Stimulated activated CD4-positive, alpha-beta T cell treated with anti-CD3 and anti-CD28 coated beads, Interleukin-2, amount 100 ng/mL, for 4 hours (primary cell): ENCODE measurements around the gene MYEOV.

Experiments used
- DNase-seq: peaks from one replicate; pipeline ENCODE4 v3.0.0-alpha.2; 2020; ENCODE audit warnings: low read depth

The MYEOV gene

DNA sequence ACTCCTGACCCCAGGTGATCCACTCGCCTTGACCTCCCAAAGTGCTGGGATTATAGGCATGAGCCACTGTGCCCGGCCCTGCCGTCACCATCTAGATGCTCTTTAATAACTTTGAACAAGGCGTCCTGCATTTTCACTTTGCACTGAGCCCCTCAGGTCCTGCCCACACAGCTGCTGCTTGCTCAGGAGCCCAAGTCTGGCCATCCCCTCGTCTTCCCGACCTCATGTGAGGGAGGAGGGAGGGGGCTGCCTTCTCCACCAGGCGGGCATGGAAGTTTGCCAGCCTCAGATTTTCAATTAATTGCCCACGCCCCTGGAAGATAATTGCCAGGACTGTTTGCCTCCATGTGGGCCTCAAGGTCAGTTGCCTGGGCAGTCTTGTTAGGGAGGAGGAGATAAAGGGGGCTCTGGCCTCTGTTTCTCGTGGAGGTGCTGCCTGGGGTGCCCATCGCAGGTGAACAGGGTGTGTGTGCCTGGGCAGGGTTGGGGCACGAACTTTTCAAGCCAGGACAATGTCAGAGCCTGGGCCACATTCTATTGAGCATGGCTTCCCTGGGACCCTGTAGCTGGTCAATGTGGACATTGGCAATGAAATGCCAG, 27.9 kb upstream of the MYEOV start:
- DNase-seq: no peak

DNA sequence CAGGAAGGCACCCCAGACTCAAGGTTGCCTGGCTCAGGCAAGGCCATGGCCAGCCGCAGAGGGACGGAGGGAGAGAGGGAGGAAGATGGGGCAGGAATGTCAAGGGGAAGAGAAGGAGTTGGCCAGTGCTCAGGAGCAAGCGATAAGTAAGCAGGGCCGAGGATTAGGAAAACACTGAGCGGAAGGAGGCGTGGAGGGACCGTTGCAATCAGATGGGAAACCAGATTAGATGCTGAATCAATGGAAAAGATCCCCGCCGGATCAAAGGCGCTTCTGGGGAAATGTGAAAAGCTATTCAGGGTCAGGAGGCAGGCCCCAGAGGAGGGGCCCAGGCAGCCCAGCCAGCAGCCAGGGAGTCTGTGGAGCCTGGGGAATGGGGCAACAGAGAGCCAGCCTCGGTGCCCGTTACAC, 26.6 kb upstream of the MYEOV start:
- no peak for DNase-seq

DNA sequence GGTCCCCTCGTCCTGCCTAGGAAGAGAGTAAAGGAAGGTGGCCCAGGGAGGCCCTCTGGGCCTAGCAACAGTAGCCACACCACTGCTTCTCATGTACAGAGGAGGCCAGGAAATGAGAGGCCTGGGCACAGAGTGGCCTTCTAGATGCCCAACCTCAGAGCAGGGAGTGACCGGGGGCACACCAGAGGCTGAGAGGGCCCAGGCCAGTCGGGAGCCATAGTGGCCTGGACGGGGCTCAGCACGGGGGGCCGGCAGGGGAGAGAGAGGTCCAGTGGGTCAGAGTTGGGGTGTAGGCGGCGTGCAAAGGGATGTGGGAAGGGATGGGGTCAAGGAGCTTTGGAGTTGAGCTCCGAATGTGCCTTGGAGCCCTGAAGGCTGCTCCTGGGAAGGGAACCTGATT, 25.0 kb upstream of the MYEOV start:
- DNase-seq: no peak

DNA sequence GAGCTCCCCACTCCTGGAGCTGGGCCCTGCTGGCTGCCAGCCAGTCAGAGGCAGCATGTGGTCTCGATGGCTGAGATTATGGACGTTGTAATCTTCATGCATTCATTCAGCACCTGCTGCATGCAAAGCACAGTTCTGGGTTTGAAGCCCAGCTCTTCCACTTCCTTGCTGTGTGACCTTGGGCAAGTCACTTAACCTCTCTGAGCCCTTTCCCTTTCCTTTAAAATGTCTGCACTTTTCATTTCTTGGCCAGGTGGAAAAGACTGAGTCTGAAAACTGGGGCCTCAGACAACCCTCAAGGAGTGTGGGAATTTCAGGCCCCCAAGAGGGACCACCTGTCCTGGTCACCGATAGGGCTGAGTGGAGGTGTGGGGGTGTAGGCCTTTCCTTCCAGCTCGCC, 24.6 kb upstream of the MYEOV start:
- no peak for DNase-seq

DNA sequence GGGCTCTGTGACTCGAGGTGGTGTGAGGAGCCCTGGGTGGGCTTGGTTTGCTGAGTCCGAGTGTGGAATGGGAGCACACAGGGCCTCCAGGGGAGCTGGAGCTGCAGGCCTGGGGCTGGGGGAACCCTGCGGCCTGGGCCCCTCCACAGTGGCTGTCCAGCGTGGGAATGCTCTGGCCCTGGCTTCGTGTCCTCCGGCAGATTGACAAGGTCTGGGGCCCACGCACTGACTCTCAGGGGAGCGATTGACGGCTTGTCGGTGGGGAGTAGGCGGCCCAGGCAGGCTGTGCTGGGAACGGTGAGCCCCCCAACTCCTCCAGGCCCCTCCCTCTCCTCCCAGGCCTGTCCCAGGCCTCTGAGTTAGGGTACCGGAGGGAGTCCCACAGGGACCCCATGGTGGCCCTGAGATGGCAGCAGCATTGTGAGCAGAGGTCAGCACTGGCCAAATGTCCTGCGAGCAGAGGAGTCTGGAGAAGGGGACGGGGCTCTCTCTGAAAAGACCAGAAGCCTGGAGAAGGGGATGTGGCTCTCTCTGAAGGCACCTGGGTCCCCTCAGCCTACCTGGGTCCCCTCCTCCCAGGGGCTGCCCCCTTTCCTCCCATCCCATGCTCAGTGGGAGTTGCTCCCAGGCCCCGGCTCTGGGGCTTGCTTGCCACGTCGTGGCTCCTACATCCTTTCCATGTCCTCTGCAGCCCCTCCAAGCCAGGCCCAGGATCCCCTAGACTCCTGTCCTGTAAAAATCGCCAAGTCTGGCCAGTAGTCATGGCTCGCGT, 23.8 kb upstream of the MYEOV start:
- no peak for DNase-seq

DNA sequence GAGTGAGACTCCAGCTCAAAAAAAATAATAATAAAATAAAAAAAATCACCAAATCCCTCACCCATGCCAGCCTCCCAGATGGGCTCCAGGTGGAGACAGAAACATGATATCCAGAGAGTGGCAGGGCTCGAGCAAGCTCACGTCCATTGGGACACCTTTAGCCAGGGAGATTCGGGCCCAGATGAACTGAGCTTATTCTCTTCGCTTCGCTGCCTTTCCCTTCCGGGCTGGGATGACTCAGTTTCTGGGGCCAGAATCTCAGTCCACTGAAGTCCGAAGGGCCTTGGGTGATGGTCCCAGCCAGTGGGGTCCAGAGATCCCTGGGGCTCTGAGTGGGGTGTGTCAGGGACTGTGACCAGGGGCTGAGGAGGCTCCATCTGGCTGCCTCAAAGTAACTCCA, 23.0 kb upstream of the MYEOV start:
- DNase-seq: no peak

DNA sequence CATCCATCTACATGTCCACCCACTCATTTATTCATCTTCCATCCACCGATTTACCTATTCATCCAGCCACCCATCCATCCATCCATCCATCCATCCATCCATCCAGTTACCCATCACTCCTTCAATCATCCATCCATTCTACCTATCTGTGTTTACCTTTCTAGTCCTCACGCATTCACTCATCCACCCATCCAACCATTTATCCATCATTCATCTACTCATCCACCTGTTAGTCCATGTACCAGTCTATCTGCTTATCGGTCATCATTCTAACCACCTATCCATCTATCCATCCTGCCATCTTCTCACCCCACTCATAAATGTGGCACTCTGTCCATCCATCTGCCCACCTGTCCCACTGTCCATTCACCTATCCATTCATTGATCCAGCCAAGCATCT, 21.9 kb upstream of the MYEOV start:
- DNase-seq: no peak

- no peak for DNase-seq
Measured at GRCh38 chr11:69272831-69273485, 21.0 kb upstream of the MYEOV start.

DNA sequence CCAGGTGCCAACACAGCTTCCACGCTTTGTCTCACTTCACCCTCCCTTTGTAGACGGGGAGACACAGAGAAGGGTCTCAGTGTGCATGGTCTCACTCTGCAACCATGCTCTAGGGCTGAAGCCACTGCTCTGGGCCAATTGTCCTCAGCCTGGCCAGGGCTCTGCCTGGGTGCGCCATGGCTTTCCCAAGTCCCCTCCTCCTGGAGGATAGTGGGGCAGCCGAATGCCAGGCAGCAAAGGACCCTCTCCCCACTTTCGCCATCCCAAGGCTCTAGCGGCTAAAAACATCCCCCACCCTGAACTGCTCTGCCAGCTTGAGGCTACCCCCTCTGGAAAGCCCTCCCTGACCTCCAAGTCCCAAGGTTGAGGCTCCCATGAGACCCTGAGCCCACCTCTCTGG, 20.4 kb upstream of the MYEOV start:
- no peak for DNase-seq

DNA sequence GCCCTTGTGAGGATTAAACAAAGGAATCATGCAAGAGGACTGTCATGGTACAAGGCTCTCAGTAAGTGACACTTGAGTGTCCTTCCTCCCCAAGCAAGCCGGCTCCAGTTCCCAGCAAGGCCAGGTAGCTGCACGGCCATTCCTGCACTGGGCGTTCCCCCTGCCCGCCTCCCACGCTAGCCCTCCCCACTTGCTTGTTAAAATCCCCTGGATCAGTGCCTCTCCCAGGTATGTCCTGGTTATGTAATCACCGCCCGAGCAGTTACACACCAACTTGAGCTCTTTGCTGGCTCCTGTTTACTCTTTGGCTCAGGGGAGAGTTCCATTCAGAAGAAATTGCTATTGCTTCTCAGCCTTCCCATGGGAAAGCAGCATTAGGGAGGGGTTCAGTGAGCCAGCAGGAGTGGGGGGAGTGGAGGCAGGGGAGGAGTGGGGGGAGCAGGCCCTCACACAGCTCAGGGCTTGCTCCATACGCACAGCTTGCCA, 19.4 kb upstream of the MYEOV start:
- DNase-seq: no peak

DNA sequence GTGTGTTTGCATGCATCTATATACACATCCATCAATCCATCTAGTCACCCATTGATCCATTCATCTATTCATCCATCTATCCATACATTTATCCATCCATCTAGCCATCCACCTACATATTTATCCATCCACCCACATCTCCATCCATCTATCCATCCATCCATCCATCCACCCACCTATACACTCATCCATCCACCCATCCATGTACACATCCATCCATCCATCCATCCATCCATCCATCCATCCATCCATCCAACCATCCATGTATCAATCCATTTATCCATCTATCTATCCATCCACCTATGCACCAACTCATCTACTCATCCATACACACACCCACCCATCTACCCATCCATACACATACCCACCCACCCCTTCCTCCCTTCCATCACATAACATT, 18.8 kb upstream of the MYEOV start:
- DNase-seq: no peak

DNA sequence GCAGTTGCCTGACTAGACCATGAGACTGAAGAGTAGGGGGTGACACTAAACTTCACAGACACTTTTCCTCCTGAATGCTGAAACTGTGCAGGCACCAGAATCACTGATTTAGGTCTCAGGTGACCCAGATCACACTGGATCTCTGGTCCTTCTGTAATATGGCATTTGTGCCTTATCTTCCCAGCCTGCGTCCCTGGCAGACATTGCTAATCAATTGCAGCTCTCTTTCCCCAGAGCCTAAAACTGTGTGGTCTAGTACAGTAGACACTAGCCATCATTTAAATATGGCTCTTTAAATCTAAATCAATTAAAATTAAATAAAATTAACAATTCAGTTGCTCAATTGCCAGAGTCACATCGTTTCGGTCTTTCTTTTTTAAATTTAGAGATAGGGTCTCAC, 17.8 kb upstream of the MYEOV start:
- no peak for DNase-seq

GRCh38 chr11:69277074-69277809, 16.7 kb upstream of the MYEOV start:
- DNase-seq: no peak

- no peak for DNase-seq
Measured at GRCh38 chr11:69278091-69278867, 15.7 kb upstream of the MYEOV start.

GRCh38 chr11:69280451-69280850, 13.5 kb upstream of the MYEOV start:
- DNase-seq: no peak

DNA sequence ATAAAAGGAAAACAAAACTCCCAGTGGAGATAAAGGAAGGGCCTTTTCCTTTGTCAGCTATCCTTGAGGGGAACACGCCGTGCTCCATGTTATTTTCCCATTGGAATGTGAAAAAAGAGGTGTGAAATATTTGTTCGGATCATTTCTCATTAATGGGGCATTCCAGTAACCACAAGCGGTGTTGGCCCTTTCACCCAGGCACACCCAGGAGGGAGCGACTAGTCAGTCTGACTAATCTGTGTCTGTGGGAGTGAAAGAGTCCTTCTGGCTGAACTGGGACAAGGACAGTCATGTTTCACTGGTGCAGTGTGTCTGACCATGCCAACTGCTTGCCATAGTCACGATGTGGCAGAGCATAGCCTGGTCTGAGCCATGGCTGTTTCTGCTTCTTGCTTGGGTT, 13.0 kb upstream of the MYEOV start:
- DNase-seq: no peak

DNA sequence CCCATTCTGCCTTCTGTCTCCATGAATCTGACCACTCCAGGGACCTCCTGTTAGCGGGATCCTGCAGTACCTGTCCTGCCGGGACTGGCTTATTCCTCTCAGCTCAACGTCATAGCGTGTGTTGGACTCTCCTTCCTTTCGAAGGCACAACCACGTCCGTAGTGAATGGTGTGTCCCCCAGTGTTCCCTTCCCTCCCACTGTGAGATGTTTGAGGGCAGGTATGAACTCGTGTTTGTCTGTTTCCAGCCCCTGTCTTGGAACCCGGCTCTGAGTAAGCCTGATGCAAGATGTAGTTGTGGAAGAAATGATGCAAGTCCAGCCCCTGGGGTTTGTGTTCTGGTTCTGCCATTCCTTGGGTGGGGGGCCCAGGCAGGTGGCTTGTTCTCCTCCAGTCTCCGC, 10.5 kb upstream of the MYEOV start:
- no peak for DNase-seq

GRCh38 chr11:69284081-69284511, 9.9 kb upstream of the MYEOV start:
- no peak for DNase-seq

DNA sequence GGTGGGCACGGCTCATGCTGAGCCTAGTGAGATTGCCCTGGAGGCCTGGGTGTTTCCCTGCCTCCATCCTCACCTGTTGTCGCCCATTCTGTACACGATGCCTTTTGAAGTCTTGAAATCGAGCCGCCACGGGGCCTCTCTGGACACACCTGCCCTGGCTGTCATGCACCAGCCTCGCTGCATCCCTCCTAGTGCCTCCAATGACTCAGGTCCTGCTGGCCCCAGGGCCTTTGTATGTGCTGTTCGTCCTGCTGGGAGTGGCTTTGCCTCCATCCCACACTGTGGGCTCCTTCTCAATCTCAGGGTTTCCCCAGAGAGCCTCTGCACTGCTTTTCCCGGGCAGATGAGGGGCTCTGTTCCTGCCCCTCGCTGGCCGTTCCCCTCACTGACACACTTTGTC, 8.9 kb upstream of the MYEOV start:
- no peak for DNase-seq

DNA sequence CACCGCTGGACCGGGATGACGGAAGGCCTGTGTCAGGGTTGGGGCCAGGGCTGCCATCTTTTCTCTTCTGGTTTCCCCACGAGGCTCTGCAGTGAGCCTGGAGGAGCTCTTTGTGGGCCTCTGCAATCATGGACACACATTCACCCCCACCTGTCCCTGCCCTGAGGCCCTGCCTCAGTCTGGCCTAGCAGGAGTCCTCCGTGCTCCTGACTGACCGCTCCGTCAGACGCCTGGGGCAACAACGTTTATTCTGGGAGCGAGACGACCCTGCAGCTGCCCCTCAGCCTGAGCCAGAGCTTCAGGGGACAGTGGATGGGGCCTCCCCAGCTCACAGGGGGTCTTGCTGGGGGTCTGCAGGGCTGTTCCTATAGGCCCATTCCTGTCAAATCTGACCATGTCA, 8.2 kb upstream of the MYEOV start:
- DNase-seq: no peak

- no peak for DNase-seq
Measured at GRCh38 chr11:69286374-69287371, 7.3 kb upstream of the MYEOV start.
